ENCODE data around the gene VPS50.
A peak's percentile ranks its signal among the peaks of the same experiment; 100 is the strongest.

- TF ChIP-seq POLR2AphosphoS5 (IDR thresholded peaks at IDR 0.05; ENCODE audit: low read depth) (no peak), CTCF (IDR thresholded peaks at IDR 0.05; ENCODE audit: insufficient read depth, low read length) (peak; percentile 1), GABPA (IDR thresholded peaks at IDR 0.05; ENCODE audit: low read depth) (no peak), SPI1 (IDR thresholded peaks at IDR 0.05; ENCODE audit: borderline replicate concordance, low read depth) (no peak)
- TF ChIP-seq, protein P1, sequence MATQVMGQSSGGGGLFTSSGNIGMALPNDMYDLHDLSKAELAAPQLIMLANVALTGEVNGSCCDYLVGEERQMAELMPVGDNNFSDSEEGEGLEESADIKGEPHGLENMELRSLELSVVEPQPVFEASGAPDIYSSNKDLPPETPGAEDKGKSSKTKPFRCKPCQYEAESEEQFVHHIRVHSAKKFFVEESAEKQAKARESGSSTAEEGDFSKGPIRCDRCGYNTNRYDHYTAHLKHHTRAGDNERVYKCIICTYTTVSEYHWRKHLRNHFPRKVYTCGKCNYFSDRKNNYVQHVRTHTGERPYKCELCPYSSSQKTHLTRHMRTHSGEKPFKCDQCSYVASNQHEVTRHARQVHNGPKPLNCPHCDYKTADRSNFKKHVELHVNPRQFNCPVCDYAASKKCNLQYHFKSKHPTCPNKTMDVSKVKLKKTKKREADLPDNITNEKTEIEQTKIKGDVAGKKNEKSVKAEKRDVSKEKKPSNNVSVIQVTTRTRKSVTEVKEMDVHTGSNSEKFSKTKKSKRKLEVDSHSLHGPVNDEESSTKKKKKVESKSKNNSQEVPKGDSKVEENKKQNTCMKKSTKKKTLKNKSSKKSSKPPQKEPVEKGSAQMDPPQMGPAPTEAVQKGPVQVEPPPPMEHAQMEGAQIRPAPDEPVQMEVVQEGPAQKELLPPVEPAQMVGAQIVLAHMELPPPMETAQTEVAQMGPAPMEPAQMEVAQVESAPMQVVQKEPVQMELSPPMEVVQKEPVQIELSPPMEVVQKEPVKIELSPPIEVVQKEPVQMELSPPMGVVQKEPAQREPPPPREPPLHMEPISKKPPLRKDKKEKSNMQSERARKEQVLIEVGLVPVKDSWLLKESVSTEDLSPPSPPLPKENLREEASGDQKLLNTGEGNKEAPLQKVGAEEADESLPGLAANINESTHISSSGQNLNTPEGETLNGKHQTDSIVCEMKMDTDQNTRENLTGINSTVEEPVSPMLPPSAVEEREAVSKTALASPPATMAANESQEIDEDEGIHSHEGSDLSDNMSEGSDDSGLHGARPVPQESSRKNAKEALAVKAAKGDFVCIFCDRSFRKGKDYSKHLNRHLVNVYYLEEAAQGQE (IDR thresholded peaks at IDR 0.05; ENCODE audit: insufficient replicate concordance, low read depth) = no peak
Observed at GRCh38 chr7:93245525-93246432, 13.6 kb downstream of the VPS50 start.
